ENCODE results near the gene DLGAP1.

DNA sequence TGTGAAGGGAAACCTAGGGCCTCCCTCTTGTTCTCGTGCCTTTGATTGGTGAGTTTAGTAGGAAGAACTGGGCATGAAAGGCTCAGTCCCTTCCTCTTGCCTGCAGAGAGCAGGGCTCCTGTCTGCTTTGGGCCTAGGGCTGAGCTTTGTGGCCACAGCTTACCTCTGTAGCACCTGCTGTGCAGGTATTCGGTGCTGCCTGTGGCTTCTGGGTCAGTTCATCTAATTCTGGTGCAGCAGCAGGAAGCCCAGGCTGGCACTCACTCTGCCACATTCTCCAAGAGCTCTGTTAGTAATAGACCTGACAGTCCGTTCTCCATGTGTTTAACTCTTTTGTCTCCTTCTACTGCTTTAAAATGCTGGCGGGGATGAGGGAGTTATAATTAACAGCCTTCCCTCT lies 96.5 kb downstream of the DLGAP1 start:
- TF ChIP-seq, protein P1, sequence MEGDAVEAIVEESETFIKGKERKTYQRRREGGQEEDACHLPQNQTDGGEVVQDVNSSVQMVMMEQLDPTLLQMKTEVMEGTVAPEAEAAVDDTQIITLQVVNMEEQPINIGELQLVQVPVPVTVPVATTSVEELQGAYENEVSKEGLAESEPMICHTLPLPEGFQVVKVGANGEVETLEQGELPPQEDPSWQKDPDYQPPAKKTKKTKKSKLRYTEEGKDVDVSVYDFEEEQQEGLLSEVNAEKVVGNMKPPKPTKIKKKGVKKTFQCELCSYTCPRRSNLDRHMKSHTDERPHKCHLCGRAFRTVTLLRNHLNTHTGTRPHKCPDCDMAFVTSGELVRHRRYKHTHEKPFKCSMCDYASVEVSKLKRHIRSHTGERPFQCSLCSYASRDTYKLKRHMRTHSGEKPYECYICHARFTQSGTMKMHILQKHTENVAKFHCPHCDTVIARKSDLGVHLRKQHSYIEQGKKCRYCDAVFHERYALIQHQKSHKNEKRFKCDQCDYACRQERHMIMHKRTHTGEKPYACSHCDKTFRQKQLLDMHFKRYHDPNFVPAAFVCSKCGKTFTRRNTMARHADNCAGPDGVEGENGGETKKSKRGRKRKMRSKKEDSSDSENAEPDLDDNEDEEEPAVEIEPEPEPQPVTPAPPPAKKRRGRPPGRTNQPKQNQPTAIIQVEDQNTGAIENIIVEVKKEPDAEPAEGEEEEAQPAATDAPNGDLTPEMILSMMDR (IDR thresholded peaks at IDR 0.05): no peak
- no peak for TF ChIP-seq EZH2 (IDR thresholded peaks at IDR 0.05; ENCODE audit: borderline replicate concordance, insufficient read depth, low read depth, low read length, poor library complexity, severe bottlenecking)
